ENCODE data around the gene ACBD4. TPM values are rescaled to one million over a fixed set of nuclear protein-coding genes. Genes with fewer than 3 reads are reported as not detected.

Gene ACBD4
- polyA plus RNA-seq, 1 experiment: 4.0 TPM

DNA sequence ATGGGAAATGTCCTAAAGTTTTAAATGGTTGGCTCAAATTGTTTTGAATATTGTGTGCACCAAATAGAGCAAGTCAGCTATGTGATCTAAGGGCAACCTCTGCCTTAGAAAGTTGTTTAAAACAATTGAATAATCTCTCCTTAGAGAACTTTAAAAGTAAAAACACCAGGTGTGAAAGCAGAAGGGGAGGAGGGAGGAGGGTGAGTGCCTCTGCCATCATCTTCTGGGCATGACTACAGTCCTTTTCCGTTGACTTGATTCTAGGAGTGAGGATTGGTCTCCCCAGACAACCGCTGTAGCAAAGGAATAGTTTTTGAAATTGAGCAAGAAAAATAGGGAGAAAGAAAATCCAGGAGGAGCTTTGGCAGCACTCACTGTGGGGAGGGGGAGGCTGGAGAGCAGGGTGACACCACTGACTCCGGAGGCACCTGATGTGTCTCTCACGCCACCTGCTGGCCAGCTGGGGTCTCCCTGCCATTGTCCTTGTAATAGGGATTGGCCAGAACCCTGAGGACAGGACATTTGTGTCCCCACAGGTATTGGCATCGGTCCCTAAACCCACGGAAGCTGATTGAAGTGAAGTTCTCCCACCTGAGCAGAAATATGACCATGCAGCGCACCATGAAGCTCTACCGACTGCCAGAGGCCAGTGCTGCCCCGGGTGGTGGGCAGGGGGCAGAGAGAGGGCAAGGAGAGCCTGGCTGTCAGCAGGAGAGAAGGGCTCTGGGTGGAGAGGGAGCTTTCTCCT lies 36.4 kb upstream of the ACBD4 start:
- CTCF ChIA-PET: interaction anchor here (0.6 to 5.8 kb wide), 28 partner anchors 9 to 197 kb away, joined by 3 to 38 read pairs (median 4); partner anchors contain the start of genes ACBD4, DCAKD and PLCD3

DNA sequence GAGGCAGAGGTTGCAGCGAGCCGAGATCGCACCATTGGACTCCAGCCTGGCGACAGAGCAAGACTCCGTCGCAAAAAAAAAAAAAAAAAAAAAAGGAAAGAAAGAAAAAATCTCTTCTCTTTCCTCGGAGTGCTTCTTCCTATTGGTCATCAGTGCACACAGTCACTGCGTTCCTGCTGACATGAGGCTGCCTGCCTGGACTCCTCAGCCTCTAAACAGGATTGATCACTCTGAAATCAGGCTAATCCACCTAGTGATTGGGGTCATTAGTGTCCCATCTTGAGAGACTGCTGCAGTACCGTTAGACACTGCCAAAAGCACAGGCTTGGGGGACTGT lies 34.0 kb upstream of the ACBD4 start:
- Histone ChIP-seq H3K4me3 (ENCODE audit: low read depth, low read length) (no peak overlapping the region), H3K27ac (ENCODE audit: low read depth, low read length) (peak overlapping the region; percentile 34), H3K9me3 (ENCODE audit: control insufficient read depth, insufficient read depth, low read length) (no peaks in the 10 kb centered on the region), H3K27me3 (ENCODE audit: control insufficient read depth, insufficient read depth, low read length) (no peaks in the 10 kb centered on the region)
- no peak for DNase-seq (ENCODE audit: low read depth, low spot score)
- TF ChIP-seq, protein P1, sequence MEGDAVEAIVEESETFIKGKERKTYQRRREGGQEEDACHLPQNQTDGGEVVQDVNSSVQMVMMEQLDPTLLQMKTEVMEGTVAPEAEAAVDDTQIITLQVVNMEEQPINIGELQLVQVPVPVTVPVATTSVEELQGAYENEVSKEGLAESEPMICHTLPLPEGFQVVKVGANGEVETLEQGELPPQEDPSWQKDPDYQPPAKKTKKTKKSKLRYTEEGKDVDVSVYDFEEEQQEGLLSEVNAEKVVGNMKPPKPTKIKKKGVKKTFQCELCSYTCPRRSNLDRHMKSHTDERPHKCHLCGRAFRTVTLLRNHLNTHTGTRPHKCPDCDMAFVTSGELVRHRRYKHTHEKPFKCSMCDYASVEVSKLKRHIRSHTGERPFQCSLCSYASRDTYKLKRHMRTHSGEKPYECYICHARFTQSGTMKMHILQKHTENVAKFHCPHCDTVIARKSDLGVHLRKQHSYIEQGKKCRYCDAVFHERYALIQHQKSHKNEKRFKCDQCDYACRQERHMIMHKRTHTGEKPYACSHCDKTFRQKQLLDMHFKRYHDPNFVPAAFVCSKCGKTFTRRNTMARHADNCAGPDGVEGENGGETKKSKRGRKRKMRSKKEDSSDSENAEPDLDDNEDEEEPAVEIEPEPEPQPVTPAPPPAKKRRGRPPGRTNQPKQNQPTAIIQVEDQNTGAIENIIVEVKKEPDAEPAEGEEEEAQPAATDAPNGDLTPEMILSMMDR (IDR thresholded peaks at IDR 0.05; ENCODE audit: low read depth, low read length): no peak
- POLR2A ChIA-PET: no interaction called here
- CTCF ChIA-PET: no interaction called here

More for the DNA sequence above, 36.4 kb upstream of the ACBD4 start:
- H3K27ac ChIP-seq (ENCODE audit: low read depth, low read length): peak overlapping the region; percentile 39
- peak; percentile 44 for DNase-seq (ENCODE audit: low read depth, low spot score)
- no peaks in the 10 kb centered on the region for H3K9me3 ChIP-seq (ENCODE audit: control insufficient read depth, insufficient read depth, low read length)
- POLR2A ChIA-PET: interaction anchor here (0.6 to 0.8 kb wide), 2 partner anchors 78 to 160 kb away, joined by 3 read pairs; no protein-coding TSS in a partner anchor
- H3K4me3 ChIP-seq (ENCODE audit: low read depth, low read length): no peak overlapping the region
- TF ChIP-seq, protein P1 (IDR thresholded peaks at IDR 0.05; ENCODE audit: low read depth, low read length): peak; percentile 83
- H3K27me3 ChIP-seq (ENCODE audit: control insufficient read depth, insufficient read depth, low read length): no peaks in the 10 kb centered on the region

DNA sequence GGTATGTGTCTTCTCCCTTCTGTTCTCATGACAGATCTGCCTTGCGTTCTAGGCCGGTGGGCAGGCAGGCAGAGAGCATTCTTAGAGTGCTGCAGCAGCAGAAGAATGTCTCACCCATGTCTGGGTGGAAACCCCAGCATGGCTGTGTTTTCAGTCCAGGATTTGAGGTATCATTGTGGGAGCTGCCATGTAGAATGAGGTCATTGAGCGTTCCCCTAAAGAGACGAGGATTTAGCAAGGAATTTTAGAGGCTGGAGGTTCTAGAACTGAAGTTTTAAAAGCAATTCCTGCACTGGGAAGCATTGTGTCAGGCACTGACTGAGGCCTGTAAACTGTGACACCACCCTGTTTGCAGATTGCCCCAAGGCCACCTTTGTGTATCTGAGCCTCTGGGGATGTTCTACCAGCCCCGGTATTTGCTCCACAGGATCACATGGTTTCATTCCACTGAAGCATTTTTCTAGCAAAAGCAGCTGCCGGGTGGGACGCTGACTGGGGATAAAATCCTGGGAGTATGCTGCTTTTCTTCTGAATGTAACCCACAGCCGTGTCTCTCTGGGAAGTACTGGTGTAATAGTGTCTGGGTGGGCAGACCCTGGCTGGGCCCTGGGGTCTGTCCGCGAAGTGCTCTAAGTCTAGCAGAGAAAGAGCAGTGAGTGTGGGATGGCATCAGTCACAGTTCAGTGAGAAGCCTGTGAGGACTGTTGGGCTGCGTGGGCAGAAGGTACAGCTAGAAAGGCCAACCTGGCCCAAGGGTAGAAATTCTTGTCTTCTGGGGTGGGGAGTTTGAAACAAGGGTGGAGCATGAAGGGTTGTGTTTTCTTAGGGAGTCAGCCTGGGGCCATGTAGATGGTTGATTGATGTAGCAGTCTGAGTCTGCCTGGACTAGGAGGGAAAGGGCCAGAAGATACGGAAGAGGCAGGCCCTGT lies 33.3 kb upstream of the ACBD4 start:
- DNase-seq (ENCODE audit: low read depth, low spot score): no peak
- Histone ChIP-seq H3K27me3 (ENCODE audit: control insufficient read depth, insufficient read depth, low read length) (no peaks in the 10 kb centered on the region), H3K27ac (ENCODE audit: low read depth, low read length) (peak overlapping the region; percentile 34), H3K9me3 (ENCODE audit: control insufficient read depth, insufficient read depth, low read length) (no peaks in the 10 kb centered on the region), H3K4me3 (ENCODE audit: low read depth, low read length) (no peak overlapping the region)
- CTCF ChIA-PET: interaction anchor here (4.4 kb wide), 1 partner anchor 33 kb away, joined by 19 read pairs; the partner anchor contains the start of gene ACBD4
- TF ChIP-seq, protein P1 (IDR thresholded peaks at IDR 0.05; ENCODE audit: low read depth, low read length): no peak
- POLR2A ChIA-PET: interaction anchor here (0.6 to 0.7 kb wide), 2 partner anchors 10 to 80 kb away, joined by 3 read pairs; no protein-coding TSS in a partner anchor

DNA sequence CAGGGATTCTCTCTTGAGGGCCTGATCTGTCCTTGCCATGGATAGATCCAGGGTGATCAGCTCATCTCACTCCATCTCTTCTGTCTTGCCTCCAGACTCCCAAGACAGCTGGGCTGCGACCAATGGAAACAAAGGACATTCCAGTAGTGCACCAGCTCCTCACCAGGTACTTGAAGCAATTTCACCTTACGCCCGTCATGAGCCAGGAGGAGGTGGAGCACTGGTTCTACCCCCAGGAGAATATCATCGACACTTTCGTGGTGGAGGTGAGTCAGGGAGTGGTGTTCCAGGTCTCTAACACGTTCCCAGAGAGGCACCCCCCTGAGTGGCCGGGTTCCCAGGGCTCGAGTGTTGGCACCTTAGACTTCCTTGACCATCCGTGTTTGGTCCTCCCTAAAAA lies 32.6 kb upstream of the ACBD4 start:
- Histone ChIP-seq H3K4me3 (ENCODE audit: low read depth, low read length) (no peak overlapping the region), H3K27me3 (ENCODE audit: control insufficient read depth, insufficient read depth, low read length) (no peaks in the 10 kb centered on the region), H3K27ac (ENCODE audit: low read depth, low read length) (no peak overlapping the region), H3K9me3 (ENCODE audit: control insufficient read depth, insufficient read depth, low read length) (no peaks in the 10 kb centered on the region)
- CTCF ChIA-PET: interaction anchor here (1.0 to 4.4 kb wide), 2 partner anchors 32 to 183 kb away, joined by 3 to 19 read pairs; partner anchors contain the start of gene ACBD4
- TF ChIP-seq, protein P1 (IDR thresholded peaks at IDR 0.05; ENCODE audit: low read depth, low read length): no peak
- no peak for DNase-seq (ENCODE audit: low read depth, low spot score)
- POLR2A ChIA-PET: interaction anchor here (0.6 kb wide), 1 partner anchor 81 kb away, joined by 3 read pairs; no protein-coding TSS in a partner anchor

Measured in AG04450 (cell line).